Fibroblast of peridontal ligament (primary cell): ENCODE measurements around the gene ACOXL.

Experiments used
- DNase-seq: peaks from one replicate; pipeline ENCODE4 v3.0.0-alpha.2; 2010; ENCODE audit errors: extremely low read depth

ACOXL gene

DNA sequence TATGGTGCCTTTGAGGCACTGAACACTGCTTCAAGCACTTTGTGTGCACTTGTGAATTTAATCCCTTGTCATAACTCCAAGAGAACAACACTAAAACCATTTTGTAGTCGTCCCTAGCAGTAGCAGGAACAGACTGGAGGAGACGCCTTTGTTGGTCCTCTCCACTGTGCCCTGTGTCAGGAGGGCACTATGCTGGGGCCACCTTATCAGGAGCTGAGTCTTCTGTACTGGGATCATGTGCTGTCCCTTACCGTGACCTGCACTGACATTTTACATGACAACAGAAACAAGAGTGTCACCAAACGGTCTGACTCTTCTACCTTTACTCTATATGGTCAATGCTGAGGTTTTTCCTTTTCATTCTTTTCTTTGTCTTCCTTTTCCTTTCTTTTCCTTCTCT lies 62.0 kb downstream of the ACOXL start:
- DNase-seq = no peak

DNA sequence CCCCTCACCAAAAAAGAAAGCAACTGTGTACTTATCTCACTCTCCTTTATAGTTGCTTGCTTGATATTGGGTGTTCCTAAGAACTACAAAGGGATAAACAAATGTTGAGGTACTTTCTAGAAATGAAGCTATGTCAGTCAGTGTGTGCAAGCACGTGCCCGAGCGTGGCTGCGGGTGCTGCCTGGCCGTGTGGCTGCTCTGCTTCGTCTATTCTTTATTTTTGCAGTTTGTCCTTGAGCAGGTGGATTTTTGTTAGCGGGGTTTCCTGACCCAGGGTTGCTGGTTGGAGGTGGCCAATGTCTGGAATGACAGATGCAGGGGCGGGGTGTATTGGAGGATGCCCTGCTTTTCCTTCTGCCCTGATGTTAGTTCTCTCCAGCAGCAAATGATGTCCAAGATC lies 62.6 kb downstream of the ACOXL start:
- no peak for DNase-seq

- no peak for DNase-seq
Observed at GRCh38 chr2:110796716-110797301, 64.4 kb downstream of the ACOXL start.

DNA sequence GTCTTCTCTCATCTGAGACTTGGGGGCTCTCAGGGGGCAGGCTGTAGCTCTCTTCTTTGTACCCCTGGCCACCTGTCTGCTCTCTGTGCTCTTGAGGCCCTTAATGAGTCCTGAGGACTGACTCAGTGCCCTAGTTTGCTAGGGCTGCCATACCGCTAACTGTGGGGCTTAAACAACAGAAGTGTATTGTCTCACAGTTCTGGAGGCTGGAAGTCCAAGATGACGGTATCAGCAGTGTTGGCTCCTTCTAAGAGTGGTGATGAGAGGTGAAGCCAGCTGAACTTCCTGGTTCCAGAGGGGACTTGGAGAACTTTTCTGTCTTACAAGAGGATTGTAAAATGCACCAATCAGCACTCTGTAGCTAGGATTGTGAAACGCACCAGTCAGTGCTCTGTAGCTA lies 67.0 kb downstream of the ACOXL start:
- no peak for DNase-seq

DNA sequence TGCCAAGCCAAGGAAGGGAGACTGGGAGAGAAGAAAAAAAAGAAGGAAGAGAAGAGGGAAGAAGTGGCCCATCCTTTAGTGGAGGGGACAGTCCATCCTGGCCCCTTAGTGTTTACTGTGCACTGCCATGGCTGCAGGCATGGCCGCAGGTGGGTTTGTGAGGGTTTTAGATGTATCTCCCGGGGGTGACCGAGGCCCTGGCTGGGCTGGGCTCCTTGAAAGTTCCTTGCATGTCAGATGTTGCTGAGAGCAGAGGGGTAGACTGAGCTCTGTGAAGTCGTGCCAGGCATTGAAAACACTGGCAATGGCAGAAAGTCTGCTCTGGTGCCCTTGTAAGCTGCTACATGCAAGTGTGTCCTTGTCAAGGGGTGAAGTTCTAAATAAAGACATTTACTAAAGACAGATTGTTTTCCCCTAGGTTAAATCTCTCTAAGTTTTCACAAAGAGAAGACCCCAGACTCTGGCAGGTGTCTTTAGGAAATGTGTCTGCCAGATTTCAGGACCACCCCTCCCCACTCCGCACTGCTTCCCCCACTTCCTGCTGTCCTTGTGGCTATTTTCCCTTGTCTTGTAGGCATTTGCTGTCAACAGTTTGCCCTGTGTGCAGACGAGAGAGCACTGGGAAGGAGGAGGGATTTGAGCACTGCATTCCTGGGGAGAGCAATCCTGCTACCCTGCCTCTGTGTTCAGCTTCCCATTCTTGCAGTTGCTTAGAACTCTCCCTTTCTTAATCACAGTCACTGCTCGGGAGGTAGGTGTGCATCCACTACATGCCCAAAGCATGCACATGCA lies 68.4 kb downstream of the ACOXL start:
- no peak for DNase-seq

DNA sequence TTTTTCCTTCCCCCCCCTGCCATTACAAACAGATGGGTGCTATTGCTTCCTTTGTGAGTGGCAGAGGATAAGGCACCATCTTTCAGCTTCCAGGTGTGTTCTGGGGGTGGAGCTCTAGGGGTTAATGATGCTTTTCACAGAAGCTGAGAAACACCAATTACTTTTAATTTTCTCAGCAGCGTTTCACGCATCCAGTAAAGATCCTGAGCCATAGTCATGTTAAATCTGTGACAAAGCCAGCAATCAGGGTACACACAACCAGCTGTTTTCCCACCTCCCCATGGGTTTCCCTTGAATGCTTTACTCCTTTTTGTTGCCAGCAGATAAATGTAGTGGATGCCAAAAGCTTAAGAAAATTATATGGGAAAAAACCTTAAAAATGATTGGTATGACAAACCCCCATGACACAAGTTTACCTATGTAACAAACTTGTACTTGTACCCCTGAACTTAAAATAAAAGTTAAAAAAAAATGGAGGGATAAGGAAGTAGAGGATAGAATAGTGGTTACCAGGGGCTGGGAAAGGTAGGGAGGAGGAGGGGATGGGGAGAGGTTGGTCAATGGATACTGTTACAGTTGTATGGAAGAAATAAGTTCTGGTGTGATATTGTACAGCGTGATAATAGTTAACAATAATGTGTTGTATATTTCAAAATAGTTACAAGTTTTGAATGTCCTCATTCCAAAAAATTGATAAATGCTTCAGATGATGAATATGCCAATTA lies 70.0 kb downstream of the ACOXL start:
- DNase-seq = no peak

DNA sequence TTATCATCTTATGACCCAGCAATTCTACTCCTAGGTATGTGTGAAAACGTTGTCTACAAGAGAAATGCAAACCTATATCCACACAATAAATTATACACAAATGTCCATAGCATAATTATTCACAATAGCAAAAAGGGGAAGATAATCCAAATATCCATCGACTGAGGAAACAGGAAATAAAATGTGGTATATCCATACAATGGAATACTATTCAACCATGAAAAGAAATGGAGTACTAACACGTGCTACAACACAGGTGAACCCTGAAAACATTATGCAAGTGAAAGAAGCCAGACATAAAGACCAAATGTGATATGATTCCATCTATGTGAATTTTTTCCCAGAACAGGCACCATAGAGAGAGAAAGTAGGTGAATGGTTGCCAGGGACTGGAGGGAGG lies 72.1 kb downstream of the ACOXL start:
- no peak for DNase-seq

GRCh38 chr2:110804915-110805314 lies 72.5 kb downstream of the ACOXL start:
- no peak for DNase-seq

GRCh38 chr2:110805894-110806452 lies 73.6 kb downstream of the ACOXL start:
- DNase-seq = no peak

- DNase-seq = peak; percentile 4
Observed at GRCh38 chr2:110807522-110807921, 75.1 kb downstream of the ACOXL start.

DNA sequence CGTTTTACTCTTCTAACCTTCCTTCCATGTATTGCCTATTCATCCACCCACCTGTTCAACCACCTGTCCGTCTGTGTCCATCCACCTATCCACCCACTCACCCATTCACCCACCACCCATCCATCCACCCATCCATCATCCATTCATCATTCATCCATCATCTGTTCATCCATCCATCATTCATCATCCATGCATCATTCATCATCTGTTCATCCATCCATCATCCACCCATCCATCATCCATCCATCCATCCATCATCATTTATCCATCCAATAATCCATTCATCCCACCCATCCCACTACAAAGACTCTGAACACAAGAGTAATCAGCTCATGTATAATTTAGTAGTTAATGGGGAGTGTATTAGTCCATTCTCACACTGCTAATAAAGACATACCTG lies 78.0 kb downstream of the ACOXL start:
- DNase-seq = no peak

DNA sequence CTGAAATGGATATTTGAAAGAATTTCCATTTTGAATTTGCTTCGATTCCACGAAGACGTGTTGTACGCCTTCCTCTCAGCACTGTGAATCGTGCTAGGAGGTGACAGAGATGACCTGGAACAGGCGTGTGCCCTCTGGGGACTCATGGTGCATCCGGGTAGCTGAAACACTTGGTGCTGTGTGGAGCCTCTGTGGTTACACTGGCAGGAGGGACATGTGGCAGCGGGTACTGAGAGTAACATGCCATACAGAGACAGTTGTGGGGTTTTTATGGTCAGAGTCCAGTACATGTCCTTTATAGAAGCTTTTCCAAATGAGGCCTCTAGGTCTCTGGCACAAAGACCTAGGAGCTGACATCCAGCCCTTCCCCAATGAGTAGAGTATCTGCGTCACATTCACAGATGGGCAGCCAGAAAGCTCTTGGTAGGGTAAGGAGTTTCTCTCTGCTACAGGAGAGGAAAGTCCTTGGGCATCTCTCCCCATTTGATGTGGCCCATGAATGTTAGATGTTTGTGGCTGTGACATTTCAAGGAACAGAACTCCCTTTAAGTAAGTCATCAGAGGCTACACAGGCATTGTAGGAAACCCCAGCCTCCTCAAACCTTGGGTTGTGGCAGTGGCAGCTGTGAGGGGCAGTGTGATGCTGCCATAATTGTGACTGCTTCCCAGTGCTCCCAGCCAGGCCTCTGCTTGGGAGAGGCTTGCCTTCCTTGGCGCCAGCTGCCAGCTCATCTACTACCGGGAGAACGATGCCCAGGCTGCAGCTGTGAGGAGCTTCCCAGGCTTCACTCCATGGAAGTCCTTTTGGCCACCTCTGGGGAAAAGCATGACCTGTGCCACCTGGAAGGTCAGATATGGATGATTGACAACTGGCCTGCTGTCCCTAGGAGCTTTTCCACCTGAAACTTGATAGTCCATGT lies 80.6 kb downstream of the ACOXL start:
- no peak for DNase-seq

GRCh38 chr2:110813896-110814295 lies 81.5 kb downstream of the ACOXL start:
- peak; percentile 19 for DNase-seq

GRCh38 chr2:110815938-110816337 lies 83.6 kb downstream of the ACOXL start:
- DNase-seq = no peak

- DNase-seq = no peak
Observed at GRCh38 chr2:110816404-110817365, 84.3 kb downstream of the ACOXL start.

DNA sequence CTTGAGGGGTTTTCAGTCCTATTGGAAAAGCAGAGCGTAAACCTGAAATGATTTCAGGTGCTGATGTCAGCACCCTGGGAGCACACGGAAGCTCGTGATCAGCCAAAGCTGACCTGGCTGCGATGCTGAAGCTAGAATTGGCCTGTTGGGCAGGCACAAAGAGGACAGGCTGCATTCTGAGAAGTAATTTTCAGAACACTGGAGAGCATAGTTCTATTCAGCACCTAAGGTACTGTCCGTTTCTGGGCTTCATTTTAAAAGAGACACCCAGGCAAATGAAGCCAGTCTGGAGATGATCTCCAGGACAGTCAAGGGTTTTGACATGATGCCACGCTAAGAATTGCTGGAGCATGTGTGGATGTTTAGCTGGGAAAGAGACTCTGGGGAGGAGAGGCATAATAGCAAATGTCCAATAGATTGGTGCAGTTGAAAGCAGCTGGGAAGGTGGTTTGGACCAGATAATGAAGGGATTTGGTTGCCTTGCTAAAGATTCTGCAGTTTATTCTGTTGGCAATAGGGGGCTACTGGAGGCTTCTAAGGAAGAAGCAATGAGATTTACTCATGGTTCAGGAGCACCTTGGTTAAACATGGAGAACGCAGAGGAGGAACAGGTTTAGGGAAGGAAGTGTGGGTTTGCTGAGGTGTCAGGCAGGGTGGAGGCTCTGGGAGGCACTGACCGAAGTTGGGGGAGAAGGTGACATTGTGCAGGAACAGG lies 86.6 kb downstream of the ACOXL start:
- DNase-seq = no peak

DNA sequence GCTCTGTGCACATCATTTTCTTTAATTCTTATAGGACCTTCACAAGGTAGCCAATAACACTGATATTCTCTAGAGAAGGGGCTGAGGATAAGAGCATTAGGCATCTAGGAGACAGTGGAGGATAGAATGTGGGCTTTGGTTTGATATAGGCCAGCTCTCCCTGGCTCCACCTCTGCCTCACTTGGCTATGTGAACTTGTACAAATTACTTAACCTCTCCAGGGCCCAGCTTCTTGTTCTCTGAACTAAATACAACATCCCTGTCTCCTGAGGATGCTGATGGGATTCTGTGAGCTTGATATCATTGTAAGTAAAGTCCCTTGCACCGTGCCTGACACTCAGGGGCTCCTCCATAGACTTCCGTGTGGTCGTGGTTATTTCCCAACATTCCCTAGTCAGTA lies 87.3 kb downstream of the ACOXL start:
- no peak for DNase-seq

DNA sequence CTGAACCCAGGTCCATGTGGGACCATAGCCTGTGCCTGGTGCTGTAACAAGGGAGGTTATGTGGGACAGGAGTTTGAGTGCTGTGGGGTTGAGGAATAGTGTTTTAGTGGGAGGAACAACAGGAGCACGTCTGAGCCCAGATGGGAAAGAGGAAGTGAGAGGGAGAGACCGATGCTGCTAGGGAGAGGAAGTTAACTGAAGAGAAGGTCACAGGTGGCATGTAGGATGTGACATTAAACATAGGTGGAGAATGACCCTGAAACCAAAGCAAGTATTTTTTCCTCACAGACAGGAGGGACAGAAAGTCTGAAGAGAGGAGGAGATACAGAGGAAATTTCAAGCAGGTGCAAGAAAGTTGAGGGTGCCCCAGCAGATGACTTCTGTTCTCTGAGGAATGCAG lies 87.8 kb downstream of the ACOXL start:
- DNase-seq = no peak

DNA sequence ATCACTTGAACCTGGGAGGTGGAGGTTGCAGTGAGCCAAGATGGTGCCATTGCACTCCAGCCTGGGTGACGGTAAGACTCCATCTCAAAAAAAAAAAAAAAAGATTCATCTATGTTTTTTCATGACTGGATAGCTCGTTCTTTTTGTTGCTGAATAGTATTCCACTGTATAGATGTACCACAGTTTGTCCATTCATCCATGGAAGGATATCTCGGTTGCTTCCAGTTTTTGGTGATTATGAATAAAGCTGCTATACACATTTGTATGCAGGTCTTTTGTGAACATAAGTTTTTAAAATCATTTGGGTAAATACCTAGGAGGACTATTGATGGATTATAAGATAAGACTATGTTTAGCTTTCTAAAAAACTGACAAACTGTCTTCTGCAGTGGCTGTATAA lies 90.8 kb downstream of the ACOXL start:
- no peak for DNase-seq

- no peak for DNase-seq
Observed at GRCh38 chr2:110827511-110827910, 95.1 kb downstream of the ACOXL start.
